MM.1S (cell line): ENCODE measurements around the gene EMSY.

Experiments
- EZH2 ChIP-seq: fragments of 300-600 bp; sonication (generic); optimal IDR thresholded peaks from 2 replicates; pipeline ENCODE3; 2017; ENCODE audit warnings: low read depth, mild to moderate bottlenecking, antibody characterized with exemption, low read length, mixed read lengths
- EZH2phosphoT487 ChIP-seq: fragments of 300-600 bp; sonication (generic); IDR thresholded peaks from 2 replicates; pipeline ENCODE4 v1.6.1; 2018; ENCODE audit warnings: antibody characterized with exemption, low read length
- TF ChIP-seq, protein P1 (sequence below): fragments of 300-600 bp; sonication (generic); IDR thresholded peaks from 2 replicates; pipeline ENCODE4 v1.5.1; 2016; ENCODE audit warnings: antibody characterized with exemption, low read length, mixed read lengths

DNA sequence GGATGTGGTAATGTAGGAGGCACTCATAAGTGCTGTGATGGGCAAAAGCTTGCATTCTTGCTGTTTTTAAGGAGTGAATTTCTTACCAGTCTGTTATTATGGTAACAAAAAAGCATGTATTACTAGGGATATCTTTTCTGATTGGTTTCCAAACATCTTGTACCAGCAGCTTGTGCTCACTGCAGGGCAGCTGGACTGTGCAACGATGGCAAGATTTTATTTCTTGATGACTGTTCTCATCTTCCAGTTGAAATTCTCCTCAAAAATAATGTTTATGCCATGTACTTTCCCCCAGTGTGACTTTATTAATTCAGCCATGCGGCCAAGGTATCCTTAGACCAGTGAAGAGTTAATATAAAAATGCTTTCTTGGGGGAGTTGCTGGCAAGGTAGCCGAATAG lies 35.4 kb downstream of the EMSY start:
- TF ChIP-seq, protein P1, sequence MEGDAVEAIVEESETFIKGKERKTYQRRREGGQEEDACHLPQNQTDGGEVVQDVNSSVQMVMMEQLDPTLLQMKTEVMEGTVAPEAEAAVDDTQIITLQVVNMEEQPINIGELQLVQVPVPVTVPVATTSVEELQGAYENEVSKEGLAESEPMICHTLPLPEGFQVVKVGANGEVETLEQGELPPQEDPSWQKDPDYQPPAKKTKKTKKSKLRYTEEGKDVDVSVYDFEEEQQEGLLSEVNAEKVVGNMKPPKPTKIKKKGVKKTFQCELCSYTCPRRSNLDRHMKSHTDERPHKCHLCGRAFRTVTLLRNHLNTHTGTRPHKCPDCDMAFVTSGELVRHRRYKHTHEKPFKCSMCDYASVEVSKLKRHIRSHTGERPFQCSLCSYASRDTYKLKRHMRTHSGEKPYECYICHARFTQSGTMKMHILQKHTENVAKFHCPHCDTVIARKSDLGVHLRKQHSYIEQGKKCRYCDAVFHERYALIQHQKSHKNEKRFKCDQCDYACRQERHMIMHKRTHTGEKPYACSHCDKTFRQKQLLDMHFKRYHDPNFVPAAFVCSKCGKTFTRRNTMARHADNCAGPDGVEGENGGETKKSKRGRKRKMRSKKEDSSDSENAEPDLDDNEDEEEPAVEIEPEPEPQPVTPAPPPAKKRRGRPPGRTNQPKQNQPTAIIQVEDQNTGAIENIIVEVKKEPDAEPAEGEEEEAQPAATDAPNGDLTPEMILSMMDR = no peak
- TF ChIP-seq EZH2 (no peak), EZH2phosphoT487 (no peak)
